GM12892 (cell line): ENCODE data around the gene OR13C4. TPM values are rescaled to one million over a fixed set of nuclear protein-coding genes. Genes with fewer than 3 reads are reported as not detected.
"Not testable (repeated sequence)": the region's sequence is repeated elsewhere in the genome, so short reads cannot be mapped to it uniquely, and the experiment has no call there.

Source experiments
- DNase-seq: peaks from one replicate; pipeline ENCODE4 v3.0.0; 2011; ENCODE audit not compliant: insufficient read length
- FAIRE-seq: peaks from 2 replicates; lab custom pipeline; 2011; peaks lifted over from hg19 to GRCh38; lab: Jason Lieb, UNC
- POLR2A ChIP-seq: IDR thresholded peaks from 2 replicates; pipeline ENCODE4 v1.6.1; 2011; ENCODE audit warnings: low read depth, low read length, control low read depth
- POLR2AphosphoS5 ChIP-seq: IDR thresholded peaks from 2 replicates; pipeline ENCODE4 v1.6.1; 2011; ENCODE audit warnings: low read depth, low read length, control low read depth
- TAF1 ChIP-seq: IDR thresholded peaks from 2 replicates; pipeline ENCODE4 v1.6.1; 2011; ENCODE audit warnings: low read depth, mild to moderate bottlenecking, control low read depth, low read length, borderline replicate concordance
- polyA plus RNA-seq: library from polyadenylated mRNA; unstranded; fragments of >200 nt; gene quantifications from one replicate; pipeline ENCODE4 v1.2.1, GENCODE V29; 2012; ENCODE audit warnings: missing spikeins, inconsistent platforms; ENCODE audit not compliant: missing spikeins

The OR13C4 gene
- polyA plus RNA-seq = not detected

DNA sequence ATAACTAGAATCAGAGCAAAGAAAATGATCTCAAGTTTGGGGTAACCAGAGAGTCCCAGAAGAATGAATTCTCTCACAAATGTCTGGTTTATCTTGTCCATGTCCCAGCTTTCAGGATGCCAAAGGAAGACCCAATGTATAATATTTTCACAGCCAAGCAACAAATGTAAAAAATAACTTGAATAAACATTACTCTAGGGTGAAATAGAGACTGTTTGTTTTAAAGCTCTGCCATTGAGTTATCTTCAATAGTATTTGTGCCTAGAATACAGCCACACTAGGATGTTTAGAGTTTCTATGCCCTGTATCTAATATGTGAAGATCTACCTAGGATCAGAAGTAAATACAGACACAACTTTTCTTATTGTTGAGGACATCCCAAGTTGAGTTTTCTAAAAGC is at the start of gene OR13C4:
Gene OR13C4, minus strand, starts transcription at position 101 of the 400 bp plus-strand sequence. Its CDS starts 0 bp downstream, at position 101.
- no peak for TF ChIP-seq POLR2A
- TF ChIP-seq POLR2AphosphoS5 = no peak
- TF ChIP-seq TAF1 = no peak
- FAIRE-seq (no peak), DNase-seq (no peak)

- TF ChIP-seq TAF1 (no peak), POLR2AphosphoS5 (no peak), POLR2A (no peak)
- FAIRE-seq (no peak), DNase-seq (no peak)
Observed at GRCh38 chr9:104575456-104575855, 48.4 kb upstream of the OR13C4 start.

DNA sequence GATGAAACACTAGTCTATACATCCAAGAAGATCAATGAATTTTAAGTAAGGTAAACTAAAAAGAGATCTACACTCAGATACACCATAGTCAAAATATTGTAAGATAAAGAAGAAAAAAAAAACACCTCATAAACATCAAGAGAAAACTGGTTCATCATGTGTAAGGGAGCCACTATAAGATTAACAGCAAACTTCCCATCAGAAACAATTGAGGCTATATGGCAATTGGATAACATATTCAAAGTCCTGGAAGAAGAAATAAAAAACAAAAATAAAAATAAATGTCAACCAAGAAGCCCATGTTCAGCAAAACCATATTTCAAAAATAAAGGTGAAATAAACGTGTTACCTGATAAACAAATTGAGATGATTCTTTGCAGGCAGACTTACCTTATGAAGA is 45.6 kb upstream of the OR13C4 start:
- DNase-seq (no peak), FAIRE-seq (no peak)
- TF ChIP-seq TAF1 (no peak), POLR2A (no peak), POLR2AphosphoS5 (no peak)

DNA sequence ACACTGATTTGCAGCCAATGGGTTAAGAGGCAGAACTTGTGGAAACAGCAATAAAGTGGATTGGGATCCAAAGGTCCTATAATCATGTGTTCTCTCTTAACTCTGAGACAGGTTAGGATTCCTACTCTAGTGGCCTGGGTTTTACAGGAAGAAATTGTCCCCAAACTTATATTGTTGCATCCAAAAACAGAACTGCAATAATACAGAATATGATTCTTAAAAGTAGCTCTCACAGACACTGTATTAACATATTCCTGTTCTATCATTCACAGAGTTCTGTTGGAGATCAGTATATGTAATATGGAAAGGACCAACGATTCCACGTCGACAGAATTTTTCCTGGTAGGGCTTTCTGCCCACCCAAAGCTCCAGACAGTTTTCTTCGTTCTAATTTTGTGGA is 41.9 kb upstream of the OR13C4 start, which contains the start of gene OR13C8:
Gene OR13C8, plus strand, starts transcription at position 301 of the 400 bp plus-strand sequence. Its CDS starts 0 bp downstream, at position 301.
- TF ChIP-seq TAF1 (no peak), POLR2A (no peak), POLR2AphosphoS5 (no peak)
- DNase-seq = no peak
- FAIRE-seq = no peak

DNA sequence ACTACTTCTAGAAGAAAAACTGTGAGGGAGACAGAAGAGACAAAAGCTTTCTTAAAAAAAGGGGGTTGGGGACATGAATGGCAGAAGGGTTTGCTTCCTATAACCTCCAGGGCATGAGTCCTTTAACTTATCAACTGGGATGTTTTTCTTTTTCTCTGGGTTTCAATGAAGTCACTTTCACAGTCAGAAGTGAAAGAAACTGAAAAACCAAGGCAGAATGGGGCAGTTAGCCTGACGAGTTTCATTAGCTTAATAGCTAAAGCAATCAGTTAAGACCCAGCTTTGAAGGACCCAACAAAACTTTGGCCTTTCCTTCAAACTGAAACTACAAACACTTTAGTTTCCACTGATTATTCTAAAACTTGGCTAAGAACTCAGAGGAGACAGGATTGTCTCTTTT is 37.3 kb upstream of the OR13C4 start:
- DNase-seq (no peak), FAIRE-seq (no peak)
- no peak for TF ChIP-seq TAF1
- TF ChIP-seq POLR2A = no peak
- TF ChIP-seq POLR2AphosphoS5 = no peak

- FAIRE-seq (no peak), DNase-seq (no peak)
- TF ChIP-seq POLR2AphosphoS5 (no peak), TAF1 (no peak), POLR2A (no peak)
Observed at GRCh38 chr9:104556830-104557634, 30.0 kb upstream of the OR13C4 start.

DNA sequence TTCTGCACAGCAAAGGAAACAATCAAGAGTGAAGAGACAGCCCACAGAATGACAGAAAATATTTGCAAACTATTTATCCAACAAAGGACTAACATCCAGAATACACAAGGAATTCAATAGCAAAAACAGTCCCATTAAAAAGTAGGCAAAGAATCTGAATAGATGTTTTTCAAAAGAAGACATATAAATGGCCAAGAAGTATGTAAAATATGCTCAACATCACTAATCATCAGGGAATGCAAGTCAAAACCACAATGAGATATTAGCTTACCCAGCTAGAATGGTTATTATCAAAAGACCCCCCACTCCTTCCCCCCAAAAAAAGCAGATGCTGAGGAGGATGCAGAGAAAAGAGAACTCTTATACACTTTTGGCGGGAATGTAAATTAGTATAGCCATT is 28.5 kb upstream of the OR13C4 start:
- FAIRE-seq (no peak), DNase-seq (no peak)
- no peak for TF ChIP-seq POLR2A

DNA sequence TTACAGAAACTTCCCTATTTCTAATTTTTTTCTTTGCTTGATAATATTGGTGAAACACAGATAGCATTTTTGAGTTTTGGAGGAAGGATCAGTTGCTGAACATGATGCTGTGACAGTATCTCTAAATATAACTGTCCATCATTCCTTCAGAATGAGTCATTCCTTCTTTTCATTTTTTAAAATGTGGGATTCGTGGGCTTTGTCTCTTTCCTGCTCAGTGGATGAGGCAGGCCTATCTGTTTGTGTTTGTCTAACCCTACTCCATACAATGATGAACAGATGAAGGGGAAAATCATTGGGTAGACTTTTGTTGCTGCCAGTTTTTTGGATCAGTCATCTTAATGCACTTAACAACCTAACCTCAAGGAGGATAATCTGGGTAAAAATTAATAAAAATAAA is 26.3 kb upstream of the OR13C4 start:
- DNase-seq (no peak), FAIRE-seq (no peak)
- TF ChIP-seq POLR2AphosphoS5 (no peak), POLR2A (no peak), TAF1 (no peak)

DNA sequence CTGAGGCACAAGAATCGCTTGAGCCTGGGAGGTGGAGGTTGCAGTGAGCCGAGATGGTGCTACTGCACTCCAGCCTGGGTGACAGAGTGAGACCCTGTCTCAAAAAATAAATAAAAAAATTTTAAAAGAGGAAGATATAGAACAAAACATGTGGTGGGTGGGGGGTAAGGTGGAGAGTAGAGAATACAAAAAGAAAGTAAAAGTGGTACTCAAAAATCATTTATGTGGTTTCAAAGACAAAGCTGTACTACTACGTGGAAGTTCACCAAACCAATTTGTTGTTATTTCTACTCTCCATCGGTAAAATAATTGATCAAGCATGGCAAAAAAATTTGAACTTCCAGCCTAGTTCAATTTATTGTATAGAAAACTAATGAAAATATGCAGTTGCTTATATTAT is 17.6 kb upstream of the OR13C4 start:
- FAIRE-seq (no peak), DNase-seq (no peak)
- TF ChIP-seq TAF1 = no peak

- FAIRE-seq (no peak), DNase-seq (no peak)
- TF ChIP-seq TAF1 (no peak), POLR2A (no peak), POLR2AphosphoS5 (no peak)
Observed at GRCh38 chr9:104539275-104539674, 12.3 kb upstream of the OR13C4 start.

DNA sequence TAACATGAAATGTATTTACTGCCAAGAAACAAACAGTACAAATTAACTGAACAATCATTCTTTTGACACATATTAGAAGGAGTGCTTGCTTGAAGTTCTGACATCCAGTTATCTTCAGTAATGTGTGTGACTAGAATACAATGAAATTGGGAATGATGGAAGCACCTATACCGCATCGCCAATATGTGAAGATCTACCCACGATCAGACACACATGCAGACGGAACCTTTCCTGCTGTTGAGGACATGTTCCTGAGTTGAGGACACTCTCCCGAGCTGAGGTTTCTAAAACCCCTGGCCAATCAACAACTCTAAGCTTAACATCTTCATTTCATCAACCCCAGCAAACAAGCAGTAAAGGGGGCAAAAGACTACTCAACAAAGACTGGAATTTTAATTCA is 9.7 kb upstream of the OR13C4 start, which contains the start of gene OR13C3:
Gene OR13C3, minus strand, starts transcription at position 101 of the 400 bp plus-strand sequence. CDS start 133 bp downstream, outside the sequence.
- no peak for TF ChIP-seq POLR2AphosphoS5
- TF ChIP-seq POLR2A = no peak
- TF ChIP-seq TAF1 = no peak
- FAIRE-seq (no peak), DNase-seq (no peak)

GRCh38 chr9:104520241-104520640 is 6.8 kb downstream of the OR13C4 start:
- not testable (repeated sequence) for DNase-seq, FAIRE-seq
